AG09319 (cell line): ENCODE data around the gene NUBPL.
"Not testable (repeated sequence)": the region's sequence is repeated elsewhere in the genome, so short reads cannot be mapped to it uniquely, and the experiment has no call there.

Experiments used
- DNase-seq: peaks from one replicate; pipeline ENCODE4 v3.0.0-alpha.2; 2010; ENCODE audit warnings: low read depth; ENCODE audit errors: extremely low read depth
- CTCF ChIP-seq: IDR thresholded peaks from 2 replicates; pipeline ENCODE4 v1.5.1; 2011; ENCODE audit warnings: low read depth, mild to moderate bottlenecking, inconsistent platforms, low read length, moderate library complexity

The NUBPL gene

GRCh38 chr14:31740688-31741087 is 179.5 kb downstream of the NUBPL start:
- no peak for TF ChIP-seq CTCF
- DNase-seq = no peak

GRCh38 chr14:31745741-31746140 is 184.5 kb downstream of the NUBPL start:
- TF ChIP-seq CTCF = no peak
- no peak for DNase-seq

- DNase-seq = no peak
- TF ChIP-seq CTCF = no peak
Observed at GRCh38 chr14:31746326-31746725, 185.1 kb downstream of the NUBPL start.

GRCh38 chr14:31749275-31749674 is 188.1 kb downstream of the NUBPL start:
- DNase-seq = no peak
- no peak for TF ChIP-seq CTCF

GRCh38 chr14:31751047-31751446 is 189.8 kb downstream of the NUBPL start:
- not testable (repeated sequence) for DNase-seq

- no peak for DNase-seq
- TF ChIP-seq CTCF = no peak
Observed at GRCh38 chr14:31752867-31753661, 191.9 kb downstream of the NUBPL start.

- TF ChIP-seq CTCF = no peak
- no peak for DNase-seq
Observed at GRCh38 chr14:31758941-31759340, 197.7 kb downstream of the NUBPL start.

GRCh38 chr14:31760277-31760676 is 199.1 kb downstream of the NUBPL start:
- no peak for DNase-seq
- TF ChIP-seq CTCF = no peak
